Colonic mucosa (tissue), 4 donors: ENCODE measurements around the gene MCM3. TPM values are rescaled to one million over a fixed set of nuclear protein-coding genes. Genes with fewer than 3 reads are reported as not detected.

Experiments used
- DNase-seq: peaks from one replicate; pipeline ENCODE4 v3.0.0-alpha.2; 2020
- H3K27ac ChIP-seq: fragments of 200-600 bp; one replicate; pipeline ENCODE4 v1.8.0; 2021
- H3K27me3 ChIP-seq: fragments of 200-600 bp; one replicate; pipeline ENCODE4 v1.8.0; 2021
- H3K36me3 ChIP-seq: fragments of 200-600 bp; one replicate; pipeline ENCODE4 v1.8.0; 2021
- H3K4me1 ChIP-seq: fragments of 200-600 bp; one replicate; pipeline ENCODE4 v1.8.0; 2021; ENCODE audit warnings: mild to moderate bottlenecking
- H3K4me3 ChIP-seq: fragments of 200-600 bp; one replicate; pipeline ENCODE4 v1.8.0; 2021
- H3K9ac ChIP-seq, 2 donors: one replicate each; pipeline ENCODE4 v1.7.0; 2013; ENCODE audit warnings: control low read depth in 2 of 2, low read depth in 2 of 2, low read length in 2 of 2
- H3K9me3 ChIP-seq: fragments of 200-600 bp; one replicate; pipeline ENCODE4 v1.8.0; 2021
- CTCF ChIP-seq: fragments of 200-600 bp; IDR thresholded peaks from one replicate; pipeline ENCODE4 v1.8.0; 2022; ENCODE audit warnings: antibody characterized with exemption, mild to moderate bottlenecking
- intact Hi-C: fragments of 100-400 bp; cut with DNase I; formaldehyde crosslinking; loops from one replicate; pipeline ENCODE4 v1.14.1; 2022
- total RNA-seq, 2 donors: library from RNA; stranded (reverse); fragmentation: NEBNext Ultra II Directional in 1 of 2; extraction: Animal tissue kit (Norgen Biotek cat#: 25700) in 1 of 2; gene quantifications; one replicate each; pipeline ENCODE4 v1.2.1, GENCODE V29; 2021
- donor health status: healthy.
- donor health status: DM: no; HTN: no; CAD: no.
- donor health status: DM: no; HTN: no; CAD: no.

MCM3 gene
- total RNA-seq, 2 donors from 2014 or later, result 28.9 to 117 TPM

- DNase-seq, result peak; percentile 77
- no peaks in the 10 kb centered on the region for H3K36me3 ChIP-seq
- intact Hi-C loops, result no loop called here
- peak overlapping the region; percentile 85 for H3K27ac ChIP-seq
- H3K27me3 ChIP-seq, result no peaks in the 10 kb centered on the region
- H3K4me1 ChIP-seq, result peaks cover 12% of the 10 kb centered on the region
- TF ChIP-seq CTCF, result no peak
- H3K4me3 ChIP-seq, result no peak overlapping the region
- H3K9ac ChIP-seq, result peak overlapping the region in 1 of 2 donors; percentile 32
- no peaks in the 10 kb centered on the region for H3K9me3 ChIP-seq
These were observed 43.7 kb upstream of the MCM3 start for GRCh38 chr6:52328303-52328662.

GRCh38 chr6:52326540-52327364, 42.2 kb upstream of the MCM3 start:
- H3K9ac ChIP-seq, result peak overlapping the region in 1 of 2 donors; percentile 58
- no peaks in the 10 kb centered on the region for H3K27me3 ChIP-seq
- intact Hi-C loops, result loop anchor here (2.0 kb wide), 1 partner anchor 22 kb away; no protein-coding TSS in a partner anchor
- DNase-seq, result no peak
- H3K9me3 ChIP-seq, result no peaks in the 10 kb centered on the region
- H3K4me1 ChIP-seq, result peaks cover 12% of the 10 kb centered on the region
- TF ChIP-seq CTCF, result no peak
- H3K27ac ChIP-seq, result peak overlapping the region; percentile 85
- no peak overlapping the region for H3K4me3 ChIP-seq
- H3K36me3 ChIP-seq, result no peaks in the 10 kb centered on the region

GRCh38 chr6:52325695-52326471, 41.3 kb upstream of the MCM3 start:
- Histone ChIP-seq H3K9ac (peak overlapping the region in 1 of 2 donors; percentile 58), H3K36me3 (no peaks in the 10 kb centered on the region), H3K4me3 (no peak overlapping the region), H3K9me3 (no peaks in the 10 kb centered on the region), H3K27me3 (no peaks in the 10 kb centered on the region), H3K4me1 (peaks cover 12% of the 10 kb centered on the region), H3K27ac (peak overlapping the region; percentile 85)
- TF ChIP-seq CTCF, result no peak
- intact Hi-C loops, result loop anchor here (2.0 kb wide), 1 partner anchor 21 kb away; no protein-coding TSS in a partner anchor
- DNase-seq, result peak; percentile 66

- Histone ChIP-seq H3K9ac (no peak overlapping the region), H3K27me3 (no peaks in the 10 kb centered on the region), H3K4me1 (peaks cover 12% of the 10 kb centered on the region), H3K27ac (peak overlapping the region; percentile 0), H3K36me3 (no peaks in the 10 kb centered on the region), H3K4me3 (no peak overlapping the region), H3K9me3 (no peaks in the 10 kb centered on the region)
- TF ChIP-seq CTCF, result no peak
- intact Hi-C loops, result no loop called here
- no peak for DNase-seq
These were observed 39.6 kb upstream of the MCM3 start for GRCh38 chr6:52324189-52324588.

- Histone ChIP-seq H3K4me3 (no peak overlapping the region), H3K9me3 (no peaks in the 10 kb centered on the region), H3K4me1 (peaks cover 14% of the 10 kb centered on the region), H3K27me3 (no peaks in the 10 kb centered on the region), H3K27ac (peak overlapping the region; percentile 45), H3K9ac (no peak overlapping the region), H3K36me3 (no peaks in the 10 kb centered on the region)
- intact Hi-C loops, result no loop called here
- no peak for DNase-seq
- TF ChIP-seq CTCF, result no peak
These were observed 33.5 kb upstream of the MCM3 start for GRCh38 chr6:52317841-52318581.
